H1 (cell line): Measurements from ENCODE around the gene MGLL. TPM values are rescaled to one million over a fixed set of nuclear protein-coding genes. Genes with fewer than 3 reads are reported as not detected.

Experiments used
- KDM4A ChIP-seq: IDR thresholded peaks from one replicate; pipeline ENCODE4 v1.7.1; 2012; ENCODE audit warnings: low read depth, mild to moderate bottlenecking, moderate library complexity, low read length, inconsistent platforms; ENCODE audit not compliant: severe bottlenecking
- POLR2A ChIP-seq, 2 experiments: IDR thresholded peaks; 1 replicate in 1 of 2; 2 replicates in 1 of 2; pipeline ENCODE4 v1.6.1; 2011; ENCODE audit warnings: low read depth in 2 of 2, low read length in 2 of 2, mild to moderate bottlenecking in 2 of 2; ENCODE audit errors: control extremely low read depth in 1 of 2
- YY1 ChIP-seq: IDR thresholded peaks from 2 replicates; pipeline ENCODE4 v1.6.1; 2011; ENCODE audit warnings: low read depth, mild to moderate bottlenecking, low read length
- polyA plus RNA-seq, 7 experiments: library from polyadenylated mRNA; depleted of rRNA in 3 of 7; stranded (reverse) in 5 of 7; unstranded in 2 of 7; fragments of >200 nt in 5 of 7; fragments of 200-250 nt in 2 of 7; gene quantifications; 1 replicate in 5 of 7; 2 replicates in 1 of 7; 4 replicates in 1 of 7; pipeline versions ENCODE4 v1.2.1 to v1.2.3, GENCODE V29; 2011 to 2013; ENCODE audit warnings: missing spikeins in 2 of 7, mixed read lengths in 2 of 7
- total RNA-seq: library from RNA; stranded (reverse); fragmentation: NEBNext Ultra II Directional; extraction: Animal tissue kit (Norgen Biotek cat#: 25700); gene quantifications from 2 replicates; pipeline ENCODE4 v1.2.1, GENCODE V29; 2021

MGLL gene
- total and polyA plus RNA-seq, 2 of the 8 experiments (the other 6 are each of a cell fraction or from before 2014, with no cell fraction given) = 0.05 to 0.34 TPM

DNA sequence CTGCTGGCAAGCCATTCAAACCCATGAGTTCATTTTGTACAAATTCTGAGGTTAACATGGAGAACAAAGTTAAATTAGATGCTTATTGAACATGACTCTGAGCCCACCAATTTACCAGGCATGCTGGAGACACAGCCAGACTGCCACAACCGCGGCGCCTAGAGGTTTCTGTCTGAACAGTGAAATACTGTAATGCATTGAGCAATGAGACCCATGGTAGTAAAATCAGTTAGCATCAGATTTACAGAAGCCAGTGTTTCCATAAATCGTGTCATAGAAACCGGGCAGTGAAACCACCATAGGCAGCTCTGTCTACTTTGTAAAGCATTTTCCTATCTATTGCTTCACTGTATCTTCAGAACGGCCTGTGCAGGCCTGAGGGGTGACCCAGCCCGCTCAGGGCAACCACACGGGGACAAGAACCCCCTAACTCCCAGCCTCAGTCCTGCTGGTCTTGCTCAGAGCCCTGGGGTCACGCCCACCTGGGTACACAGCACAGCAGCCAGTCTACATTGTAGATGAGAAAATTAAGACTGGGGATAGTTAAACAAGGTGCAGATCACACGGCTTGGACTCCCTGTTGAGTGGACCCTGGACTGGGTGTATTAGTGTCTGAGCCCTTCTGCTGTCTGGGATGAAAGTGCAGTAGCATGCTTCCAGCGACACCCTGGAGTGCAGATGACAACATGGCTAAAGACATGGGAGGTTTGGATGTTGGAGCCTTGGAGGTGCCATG is 44.2 kb downstream of the MGLL start (continued):
- TF ChIP-seq KDM4A (no peak), POLR2A (IDR thresholded peaks at IDR 0.05; ENCODE audit: control extremely low read depth in 1 of 2, low read depth in 2 of 2, low read length in 2 of 2) (no peak), YY1 (no peak)
- TF ChIP-seq, all 59 proteins: peak for 0
